Keratinocyte (primary cell): ENCODE data around the gene JAK1. TPM values are rescaled to one million over a fixed set of nuclear protein-coding genes. Genes with fewer than 3 reads are reported as not detected.
"Not testable (repeated sequence)": the region's sequence is repeated elsewhere in the genome, so short reads cannot be mapped to it uniquely, and the experiment has no call there.

Experiments used
- DNase-seq: peaks from one replicate; pipeline ENCODE4 v3.0.0-alpha.2; 2011; ENCODE audit warnings: low read depth, missing footprints, low spot score
- FAIRE-seq: peaks from 2 replicates; lab custom pipeline; 2011; peaks lifted over from hg19 to GRCh38; lab: Jason Lieb, UNC
- H2AFZ ChIP-seq: 2 replicates; pipeline ENCODE4 v1.6.0; 2012; ENCODE audit warnings: low read length, control low read depth, inconsistent platforms; ENCODE audit not compliant: control insufficient read depth
- H3K27ac ChIP-seq: 2 replicates; pipeline ENCODE4 v1.5.1; 2011; ENCODE audit warnings: low read length; ENCODE audit not compliant: control insufficient read depth, insufficient read depth
- H3K27me3 ChIP-seq: 3 replicates; pipeline ENCODE4 v1.6.0; 2011; ENCODE audit warnings: low read length; ENCODE audit not compliant: control insufficient read depth, insufficient read depth; ENCODE audit errors: extremely low read depth
- H3K36me3 ChIP-seq, 2 experiments: 2 replicates in 1 of 2; 3 replicates in 1 of 2; pipeline ENCODE4 v1.5.1; 2011; ENCODE audit warnings: low read length in 2 of 2, mild to moderate bottlenecking in 1 of 2; ENCODE audit not compliant: control insufficient read depth in 2 of 2, insufficient read depth in 2 of 2; ENCODE audit errors: extremely low read depth in 1 of 2
- H3K4me1 ChIP-seq: 3 replicates; pipeline ENCODE4 v1.5.1; 2011; ENCODE audit warnings: low read length; ENCODE audit not compliant: control insufficient read depth, insufficient read depth; ENCODE audit errors: extremely low read depth
- H3K4me2 ChIP-seq: 3 replicates; pipeline ENCODE4 v1.6.0; 2011; ENCODE audit warnings: low read depth, low read length; ENCODE audit not compliant: control insufficient read depth, insufficient read depth; ENCODE audit errors: extremely low read depth
- H3K4me3 ChIP-seq, 3 experiments: fragments of 200-600 bp in 1 of 3; sonication (generic) in 1 of 3; 2 replicates in 2 of 3; 3 replicates in 1 of 3; pipeline ENCODE4 v1.5.1; 2011 to 2016; ENCODE audit warnings: low read length in 3 of 3, mild to moderate bottlenecking in 3 of 3, control low read depth in 2 of 3, inconsistent platforms in 1 of 3, low read depth in 1 of 3, mixed read lengths in 1 of 3, mixed run types in 1 of 3, moderate library complexity in 1 of 3; ENCODE audit not compliant: control insufficient read depth in 2 of 3, insufficient read depth in 2 of 3; ENCODE audit errors: extremely low read depth in 1 of 3
- H3K79me2 ChIP-seq: 2 replicates; pipeline ENCODE4 v1.6.0; 2012; ENCODE audit warnings: low read length; ENCODE audit not compliant: control insufficient read depth, insufficient read depth
- H3K9ac ChIP-seq: 3 replicates; pipeline ENCODE4 v1.6.0; 2011; ENCODE audit warnings: low read length; ENCODE audit not compliant: control insufficient read depth, insufficient read depth; ENCODE audit errors: extremely low read depth
- H3K9me1 ChIP-seq: 3 replicates; pipeline ENCODE4 v1.6.0; 2011; ENCODE audit warnings: low read length; ENCODE audit not compliant: control insufficient read depth, insufficient read depth; ENCODE audit errors: extremely low read depth
- H3K9me3 ChIP-seq: 2 replicates; pipeline ENCODE4 v1.5.1; 2012; ENCODE audit warnings: low read depth, low read length; ENCODE audit not compliant: control insufficient read depth
- H4K20me1 ChIP-seq: 3 replicates; pipeline ENCODE4 v1.6.0; 2011; ENCODE audit warnings: low read length; ENCODE audit not compliant: control insufficient read depth, insufficient read depth; ENCODE audit errors: extremely low read depth
- CTCF ChIP-seq, 3 experiments: IDR thresholded peaks in 1 of 3; conservative IDR thresholded peaks in 1 of 3; optimal IDR thresholded peaks in 1 of 3; 2 replicates in 2 of 3; 3 replicates in 1 of 3; pipeline versions ENCODE3 to v1.5.1; 2011; ENCODE audit warnings: low read length in 3 of 3, mild to moderate bottlenecking in 3 of 3, moderate library complexity in 2 of 3, control low read depth in 1 of 3, inconsistent platforms in 1 of 3; ENCODE audit not compliant: insufficient read depth in 2 of 3; ENCODE audit errors: extremely low read depth in 1 of 3
- EZH2 ChIP-seq: IDR thresholded peaks from one replicate; pipeline ENCODE4 v1.6.1; 2012; ENCODE audit warnings: inconsistent platforms, mild to moderate bottlenecking, low read length, moderate library complexity
- dilution Hi-C: fragments of 300-500 bp; cut with MboI; formaldehyde crosslinking; loops from one replicate; pipeline ENCODE4 v1.7.0; 2020; ENCODE audit warnings: low sequenced_read_pairs; ENCODE audit not compliant: extremely low pct_ligation_motif_present
- polyA plus RNA-seq, 5 experiments: library from polyadenylated mRNA; depleted of rRNA in 3 of 5; stranded (reverse) in 3 of 5; stranded (forward) in 1 of 5; unstranded in 1 of 5; fragments of >200 nt; gene quantifications; 1 replicate in 1 of 5; 2 replicates in 3 of 5; 3 replicates in 1 of 5; pipeline versions ENCODE4 v1.2.1 to v1.2.3, GENCODE V29; 2011 to 2012; ENCODE audit warnings: missing spikeins in 2 of 5, low read depth in 1 of 5, low replicate concordance in 1 of 5

JAK1 gene
- polyA plus RNA-seq, 1 donor (not counting 4 experiments of a cell fraction or from before 2014, with no cell fraction given) = 50.9 TPM

GRCh38 chr1:64933296-64934070, 32.9 kb downstream of the JAK1 start:
- H3K4me1 ChIP-seq = peaks cover 14% of the 10 kb centered on the region
- DNase-seq (no peak), FAIRE-seq (no peak)
- no peaks in the 10 kb centered on the region for H3K27me3 ChIP-seq
- H3K4me2 ChIP-seq = no peak overlapping the region
- H3K27ac ChIP-seq = no peak overlapping the region
- dilution Hi-C loops = no loop called here
- no peaks in the 10 kb centered on the region for H3K36me3 ChIP-seq
- no peaks in the 10 kb centered on the region for H3K9me1 ChIP-seq
- H3K9ac ChIP-seq = no peak overlapping the region
- TF ChIP-seq CTCF (optimal IDR thresholded peaks at IDR 0.05 in 1 of 3, IDR thresholded peaks at IDR 0.05 in 1 of 3, conservative IDR thresholded peaks at IDR 0.05 in 1 of 3; ENCODE audit: extremely low read depth in 1 of 3, insufficient read depth in 2 of 3, low read length in 3 of 3) (no peak), EZH2 (no peak)
- no peaks in the 10 kb centered on the region for H3K9me3 ChIP-seq
- peaks cover 45% of the 10 kb centered on the region for H3K79me2 ChIP-seq
- no peak overlapping the region for H2AFZ ChIP-seq
- no peak overlapping the region for H3K4me3 ChIP-seq
- no peaks in the 10 kb centered on the region for H4K20me1 ChIP-seq

GRCh38 chr1:64932962-64933295, 33.4 kb downstream of the JAK1 start:
- Histone ChIP-seq H3K4me1 (peaks cover 14% of the 10 kb centered on the region), H3K4me3 (no peak overlapping the region)

GRCh38 chr1:64930640-64931039, 35.7 kb downstream of the JAK1 start:
- H3K36me3 ChIP-seq, H3K27me3 ChIP-seq, H3K4me3 ChIP-seq, H3K9ac ChIP-seq, H3K27ac ChIP-seq, H4K20me1 ChIP-seq, H3K4me2 ChIP-seq, DNase-seq, H3K9me1 ChIP-seq, H3K9me3 ChIP-seq, dilution Hi-C loops, FAIRE-seq, H2AFZ ChIP-seq: not testable (repeated sequence)
- Histone ChIP-seq H3K4me1 (peaks cover 14% of the 10 kb centered on the region), H3K79me2 (peaks cover 52% of the 10 kb centered on the region)

More at GRCh38 chr1:64932962-64933295, 33.4 kb downstream of the JAK1 start:
- dilution Hi-C loops = no loop called here
- Histone ChIP-seq H4K20me1 (no peaks in the 10 kb centered on the region), H3K4me2 (no peak overlapping the region), H3K9me1 (no peaks in the 10 kb centered on the region), H2AFZ (no peak overlapping the region), H3K9me3 (no peaks in the 10 kb centered on the region), H3K9ac (no peak overlapping the region), H3K79me2 (peaks cover 45% of the 10 kb centered on the region), H3K27ac (no peak overlapping the region), H3K27me3 (no peaks in the 10 kb centered on the region), H3K36me3 (no peaks in the 10 kb centered on the region)
- no peak for FAIRE-seq
- DNase-seq = no peak
- TF ChIP-seq CTCF (optimal IDR thresholded peaks at IDR 0.05 in 1 of 3, IDR thresholded peaks at IDR 0.05 in 1 of 3, conservative IDR thresholded peaks at IDR 0.05 in 1 of 3; ENCODE audit: extremely low read depth in 1 of 3, insufficient read depth in 2 of 3, low read length in 3 of 3) (no peak), EZH2 (no peak)
